ENCODE data around the gene BICC1. TPM values are rescaled to one million over a fixed set of nuclear protein-coding genes. Genes with fewer than 3 reads are reported as not detected.

Gene BICC1
- total and polyA plus RNA-seq, 2 of the 8 experiments (the other 6 are each of a cell fraction or from before 2014, with no cell fraction given) = 0.20 to 0.73 TPM

GRCh38 chr10:58755340-58755610, 242.6 kb downstream of the BICC1 start (continued):
- TF ChIP-seq CHD7 (IDR thresholded peaks at IDR 0.05; ENCODE audit: insufficient replicate concordance, low read length) = no peak
- no peak for TF ChIP-seq SUZ12 (IDR thresholded peaks at IDR 0.05; ENCODE audit: low read length)
- no peak for TF ChIP-seq CREB1 (IDR thresholded peaks at IDR 0.05)
- no peak for TF ChIP-seq CTBP2 (IDR thresholded peaks at IDR 0.05; ENCODE audit: borderline replicate concordance, insufficient read depth, insufficient read length, low read length)
- TF ChIP-seq GTF2F1 (IDR thresholded peaks at IDR 0.05; ENCODE audit: borderline replicate concordance, low read depth, low read length) = no peak
- TF ChIP-seq BCL11A (IDR thresholded peaks at IDR 0.05; ENCODE audit: low read depth in 2 of 2, low read length in 2 of 2) = no peak
- no peak for TF ChIP-seq ATF2 (IDR thresholded peaks at IDR 0.05; ENCODE audit: low read length)
- no peak for TF ChIP-seq BRCA1 (IDR thresholded peaks at IDR 0.05; ENCODE audit: low read depth, low read length)
